Measurements from ENCODE around the gene NCOR2.
A peak's percentile ranks its signal among the peaks of the same experiment; 100 is the strongest.
"Not testable (repeated sequence)": the region's sequence is repeated elsewhere in the genome, so short reads cannot be mapped to it uniquely, and the experiment has no call there.

Gene NCOR2

DNA sequence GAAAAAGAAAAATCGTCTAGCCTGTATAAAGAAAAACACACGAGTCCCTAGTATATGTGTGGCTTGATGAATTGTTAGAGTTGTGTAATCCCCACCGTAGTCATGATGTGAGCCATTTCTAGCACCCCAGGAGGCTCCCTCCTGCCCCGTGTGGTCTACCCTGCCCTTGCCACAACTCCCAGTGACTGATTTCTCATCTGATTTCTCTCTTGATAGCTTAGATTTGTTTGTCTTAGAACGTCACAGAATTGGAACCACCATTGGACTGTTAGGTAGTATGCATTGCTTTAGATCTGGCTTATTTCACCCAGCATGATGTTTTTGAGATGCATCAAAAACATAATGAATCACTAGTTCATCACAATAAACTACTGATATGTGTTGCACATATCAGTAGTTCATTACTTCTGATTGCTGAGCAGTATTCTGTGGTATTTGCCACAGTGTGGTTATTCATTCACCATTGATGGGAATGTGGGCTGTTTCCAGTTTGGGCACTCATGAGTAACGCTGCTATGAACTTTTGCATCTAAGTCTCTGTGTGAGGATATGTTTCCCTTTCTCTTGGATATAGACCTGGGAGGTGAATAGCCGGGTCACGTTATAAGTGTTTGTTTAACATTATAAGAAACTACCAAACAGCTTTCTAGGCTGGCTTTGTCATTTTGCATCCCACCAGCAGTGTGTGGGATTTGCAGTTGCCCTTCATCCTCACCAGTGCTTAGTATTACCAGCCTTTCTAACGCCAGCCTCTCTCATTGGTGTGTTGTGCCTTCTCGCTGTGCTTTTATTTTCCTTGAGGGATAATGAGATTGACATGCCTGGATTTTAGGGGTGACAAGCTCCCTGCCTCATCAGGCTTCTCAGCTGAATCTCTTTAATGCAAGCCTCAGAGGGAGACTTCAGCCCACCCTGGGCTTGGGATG is 31.9 kb upstream of the NCOR2 start:
- DNase-seq, result no peak

GRCh38 chr12:124597041-124597440 is 29.6 kb upstream of the NCOR2 start:
- no peak for DNase-seq

- DNase-seq, result no peak
Observed at GRCh38 chr12:124595444-124595843, 28.0 kb upstream of the NCOR2 start.

DNA sequence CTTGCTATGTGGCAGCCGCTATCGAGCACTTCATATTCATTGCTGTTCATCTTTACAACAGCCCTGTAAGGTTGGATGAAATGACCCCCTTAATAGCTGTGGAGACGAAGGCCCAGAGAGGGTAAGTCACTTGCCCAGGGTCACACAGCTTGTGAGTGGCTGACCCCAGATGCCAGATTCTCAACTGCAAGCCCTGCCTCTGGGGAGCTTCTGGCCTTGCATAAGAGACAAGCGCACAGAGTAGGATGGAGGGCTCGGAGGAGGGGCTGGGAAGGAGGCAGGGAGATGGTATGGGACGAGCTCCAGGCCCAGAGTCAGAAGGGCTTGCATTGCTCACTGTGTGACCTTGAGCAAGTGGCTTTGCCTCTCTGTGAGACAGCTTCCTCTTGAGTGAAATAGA is 27.4 kb upstream of the NCOR2 start:
- DNase-seq, result no peak

DNA sequence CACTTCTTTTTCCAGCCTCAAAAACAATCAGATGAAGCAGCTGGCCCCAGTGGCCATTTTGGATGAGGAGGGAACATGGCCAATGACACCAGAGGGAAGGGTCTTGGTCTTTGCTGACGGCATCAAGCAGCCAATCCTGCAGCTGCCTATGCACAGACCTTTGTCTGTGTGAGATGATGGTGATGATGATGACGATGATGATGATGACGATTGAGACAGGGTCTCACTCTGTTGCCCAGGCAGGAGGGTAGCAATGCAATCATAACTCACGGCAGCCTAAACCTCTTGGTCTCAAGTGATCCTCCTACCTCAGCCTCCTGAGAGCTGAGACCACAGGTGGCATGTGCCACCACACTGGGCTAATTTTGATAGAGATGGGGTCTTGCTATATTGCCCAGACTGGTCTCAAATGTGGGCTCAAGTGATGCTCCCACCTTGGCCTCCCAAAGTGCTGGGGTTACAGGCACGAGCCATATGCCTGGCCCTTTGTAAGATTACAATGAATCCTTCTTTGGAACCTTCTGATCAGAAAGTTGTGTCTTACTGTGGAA is 26.5 kb upstream of the NCOR2 start:
- no peak for DNase-seq

GRCh38 chr12:124593176-124593575 is 25.8 kb upstream of the NCOR2 start:
- DNase-seq, result no peak

GRCh38 chr12:124592481-124593160 is 25.2 kb upstream of the NCOR2 start:
- no peak for DNase-seq

- no peak for DNase-seq
Observed at GRCh38 chr12:124592050-124592449, 24.6 kb upstream of the NCOR2 start.

GRCh38 chr12:124590447-124590846 is 23.0 kb upstream of the NCOR2 start:
- DNase-seq, result no peak

GRCh38 chr12:124588751-124589267 is 21.4 kb upstream of the NCOR2 start:
- DNase-seq, result peak in 1 of 2 experiments; percentile 54

DNA sequence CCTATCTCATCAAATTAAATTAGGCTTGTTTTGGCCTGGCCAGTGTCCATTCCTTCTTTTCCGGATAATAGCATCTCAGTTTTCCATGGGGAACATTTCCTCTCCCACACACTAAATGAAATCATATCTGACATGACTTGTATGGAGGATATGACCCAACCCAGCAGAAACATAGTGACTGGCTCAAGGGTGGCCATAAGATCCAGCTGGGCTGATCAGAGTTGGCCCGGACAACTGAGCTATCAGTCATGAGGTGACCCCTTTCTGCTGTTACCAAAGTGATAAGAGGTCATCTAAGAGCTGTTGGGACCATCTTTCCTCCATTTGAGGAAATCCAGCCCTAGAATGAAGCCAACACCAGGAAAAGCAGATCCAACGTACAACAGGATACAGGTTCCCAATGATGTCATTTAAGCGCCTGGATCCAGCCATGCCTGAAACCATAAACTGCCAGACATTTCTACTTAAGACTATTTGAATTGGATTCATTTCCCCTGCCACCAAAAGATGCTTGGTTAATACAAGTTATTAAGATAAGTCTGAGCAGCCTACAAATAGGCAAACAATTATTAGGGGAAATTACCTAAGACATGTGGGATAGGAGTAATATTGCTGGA is 20.7 kb upstream of the NCOR2 start:
- no peak for DNase-seq

DNA sequence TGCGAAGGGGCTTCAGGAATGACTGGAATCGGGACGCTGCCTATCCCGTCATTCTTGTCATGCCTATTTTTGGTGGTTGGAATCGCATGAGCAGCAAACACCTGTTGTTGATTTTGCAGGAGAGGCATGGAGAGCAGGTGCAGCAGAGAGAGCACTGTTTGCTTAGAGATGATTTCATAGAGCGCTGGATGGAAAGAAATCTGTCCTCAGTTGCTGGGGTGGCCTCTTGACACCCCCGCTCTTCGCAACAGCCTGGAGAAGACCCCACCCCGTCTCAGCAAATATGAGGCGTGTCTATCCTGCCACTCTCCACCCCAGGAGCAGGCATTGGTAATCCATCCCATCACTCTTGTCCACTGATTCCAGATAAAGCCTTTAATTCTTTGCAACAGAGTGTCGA is 19.3 kb upstream of the NCOR2 start:
- no peak for DNase-seq

GRCh38 chr12:124584494-124584893 is 17.1 kb upstream of the NCOR2 start:
- DNase-seq, result not testable (repeated sequence)

- DNase-seq, result no peak
Observed at GRCh38 chr12:124583854-124584253, 16.4 kb upstream of the NCOR2 start.

DNA sequence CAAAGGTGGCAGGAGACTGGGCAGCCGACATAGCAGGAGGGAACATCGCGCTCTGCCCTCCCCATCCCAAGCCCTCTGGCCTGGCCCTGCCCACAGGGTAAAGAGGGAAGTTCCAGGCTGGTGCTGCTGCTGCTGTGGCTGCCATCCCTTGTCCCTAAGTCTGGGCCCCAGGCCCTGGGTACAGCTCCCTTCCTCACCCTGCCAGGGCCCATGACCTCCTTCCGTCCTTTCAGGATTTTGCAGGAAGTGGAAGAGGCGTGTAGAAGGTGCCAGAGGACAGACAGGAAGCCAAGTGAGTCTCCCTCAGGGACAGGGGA is 14.7 kb upstream of the NCOR2 start:
- no peak for DNase-seq

GRCh38 chr12:124581307-124582107 is 14.1 kb upstream of the NCOR2 start:
- DNase-seq, result no peak

GRCh38 chr12:124579921-124580517 is 12.6 kb upstream of the NCOR2 start:
- DNase-seq, result no peak

DNA sequence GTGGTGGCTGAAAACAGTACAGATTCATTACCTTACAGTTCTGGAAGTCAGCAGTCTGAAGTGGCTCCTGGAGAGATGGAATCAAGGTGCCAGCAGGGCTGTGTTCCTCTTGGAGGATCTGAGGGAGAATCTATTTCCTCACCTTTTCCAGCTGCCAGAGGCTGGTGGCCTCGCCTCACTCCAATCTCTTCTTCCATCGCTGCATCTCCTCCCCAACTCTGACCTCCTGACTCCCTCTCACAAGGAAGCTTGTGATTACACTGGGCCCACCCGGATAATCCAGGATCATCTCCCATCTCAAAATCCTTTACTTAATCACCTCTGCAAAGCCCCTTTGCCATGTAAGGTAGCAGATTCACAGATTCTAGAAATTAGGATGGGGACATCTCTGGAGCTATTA is 11.4 kb upstream of the NCOR2 start:
- DNase-seq, result no peak

DNA sequence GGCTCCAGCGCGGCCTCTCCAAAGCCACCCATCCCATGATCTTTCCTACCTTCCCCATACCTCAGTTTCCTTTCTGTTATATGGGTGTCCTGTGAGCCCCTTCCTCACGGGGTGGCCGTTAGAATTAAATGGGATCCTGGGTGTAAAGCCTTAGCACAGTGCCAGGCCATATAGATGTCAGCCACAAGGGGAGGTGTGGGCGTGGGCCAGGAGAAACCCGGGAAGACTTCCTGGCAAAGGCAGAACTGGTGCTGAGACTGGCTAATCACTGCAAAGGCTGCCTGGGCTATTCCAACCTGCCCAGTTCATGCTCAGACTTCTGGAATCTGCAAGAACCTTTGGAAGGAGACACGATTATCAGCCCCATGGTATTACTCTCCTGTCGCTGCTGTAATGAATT is 11.0 kb upstream of the NCOR2 start:
- no peak for DNase-seq

- DNase-seq, result no peak
Observed at GRCh38 chr12:124577986-124578385, 10.6 kb upstream of the NCOR2 start.

DNA sequence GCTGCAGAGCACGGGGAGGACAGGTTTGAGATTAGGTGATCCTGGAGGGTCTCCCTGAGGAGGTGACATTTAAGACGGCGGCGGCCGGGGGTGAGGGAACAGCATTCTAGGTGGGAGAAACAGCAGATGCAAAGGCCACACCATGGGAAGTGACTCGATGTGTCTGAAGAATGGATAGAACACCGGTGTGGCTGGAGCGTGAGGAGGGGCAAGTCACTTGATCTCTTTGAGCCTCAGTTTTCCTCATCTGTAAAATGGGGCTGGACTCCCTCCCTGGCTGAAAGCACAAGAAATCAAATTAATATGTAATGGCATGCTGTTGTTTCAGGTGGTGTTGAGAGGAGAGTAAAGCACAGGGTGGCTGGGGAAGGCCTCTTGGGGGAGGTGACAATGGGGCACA is 10.0 kb upstream of the NCOR2 start:
- DNase-seq, result no peak

- DNase-seq, result no peak
Observed at GRCh38 chr12:124576061-124576650, 8.7 kb upstream of the NCOR2 start.

All from NCI-H446 (cell line).